ENCODE results near the gene PPP1R3F.
"Not testable (repeated sequence)": the region's sequence is repeated elsewhere in the genome, so short reads cannot be mapped to it uniquely, and the experiment has no call there.

Gene PPP1R3F

GRCh38 chrX:49316085-49316484 is 46.5 kb downstream of the PPP1R3F start:
- no peak overlapping the region for H3K4me3 ChIP-seq (ENCODE audit: low read depth, low read length)
- TF ChIP-seq CTCF (IDR thresholded peaks at IDR 0.05; ENCODE audit: low read depth, low read length), result no peak

- H3K4me3 ChIP-seq (ENCODE audit: low read depth, low read length), result not testable (repeated sequence)
These were observed 52.1 kb downstream of the PPP1R3F start, which contains the start of gene GAGE12J for GRCh38 chrX:49321737-49322136. Gene GAGE12J (plus strand): TSS chrX:49322037. CDS start chrX:49323194, 1,157 bp downstream.

GRCh38 chrX:49322266-49322665 is 52.7 kb downstream of the PPP1R3F start:
- H3K4me3 ChIP-seq (ENCODE audit: low read depth, low read length), result not testable (repeated sequence)

- not testable (repeated sequence) for H3K4me3 ChIP-seq (ENCODE audit: low read depth, low read length)
These were observed 54.1 kb downstream of the PPP1R3F start for GRCh38 chrX:49323735-49324134.

- not testable (repeated sequence) for H3K4me3 ChIP-seq (ENCODE audit: low read depth, low read length)
These were observed 60.8 kb downstream of the PPP1R3F start for GRCh38 chrX:49330421-49330820.

- not testable (repeated sequence) for H3K4me3 ChIP-seq (ENCODE audit: low read depth, low read length)
These were observed 61.7 kb downstream of the PPP1R3F start, which contains the start of gene GAGE13 for GRCh38 chrX:49331282-49331681. Gene GAGE13 (plus strand): TSS chrX:49331582. CDS start chrX:49332738, 1,156 bp downstream.

- not testable (repeated sequence) for H3K4me3 ChIP-seq (ENCODE audit: low read depth, low read length)
These were observed 62.2 kb downstream of the PPP1R3F start for GRCh38 chrX:49331841-49332240.
